Measurements from ENCODE around the gene CADPS2.

Gene CADPS2

DNA sequence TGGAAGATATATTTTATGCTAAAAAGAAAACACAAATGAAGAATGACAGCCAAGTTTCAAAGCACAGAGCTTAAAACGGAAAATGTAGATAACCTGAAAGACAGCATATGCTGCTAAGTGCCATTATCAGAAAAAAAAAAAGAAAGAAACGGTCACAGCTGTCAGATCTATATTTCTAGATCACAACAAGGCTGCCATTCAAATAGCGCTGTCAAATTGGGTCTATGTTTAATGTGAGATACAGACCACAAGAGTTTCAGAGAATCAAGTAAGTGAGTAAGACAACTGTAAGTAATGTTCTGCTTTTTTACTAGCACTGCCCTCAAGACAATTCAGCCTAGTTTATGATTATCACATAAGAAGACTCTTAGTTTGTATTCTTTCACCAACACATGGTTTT, 117.4 kb downstream of the CADPS2 start:
- no peak for DNase-seq (ENCODE audit: low read depth)

DNA sequence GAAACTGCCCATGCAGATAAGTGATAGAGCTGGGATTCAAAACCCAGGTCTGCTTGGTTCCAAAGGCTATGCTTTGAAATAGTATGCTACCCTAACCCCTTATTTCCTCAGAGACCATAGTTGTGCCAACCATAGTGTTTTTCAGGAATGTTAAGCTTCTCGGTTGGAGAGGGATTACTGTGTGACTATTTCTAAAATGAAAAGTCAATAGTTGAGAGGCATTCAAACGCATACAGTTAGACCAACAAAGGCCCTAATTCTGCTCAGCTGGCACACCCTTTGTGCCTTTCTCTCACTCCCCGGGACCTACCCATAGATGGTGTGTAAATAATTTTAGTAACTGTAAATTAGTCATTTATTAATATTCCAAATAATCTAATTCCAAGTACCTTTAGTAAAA, 118.9 kb downstream of the CADPS2 start:
- DNase-seq (ENCODE audit: low read depth), result no peak

DNA sequence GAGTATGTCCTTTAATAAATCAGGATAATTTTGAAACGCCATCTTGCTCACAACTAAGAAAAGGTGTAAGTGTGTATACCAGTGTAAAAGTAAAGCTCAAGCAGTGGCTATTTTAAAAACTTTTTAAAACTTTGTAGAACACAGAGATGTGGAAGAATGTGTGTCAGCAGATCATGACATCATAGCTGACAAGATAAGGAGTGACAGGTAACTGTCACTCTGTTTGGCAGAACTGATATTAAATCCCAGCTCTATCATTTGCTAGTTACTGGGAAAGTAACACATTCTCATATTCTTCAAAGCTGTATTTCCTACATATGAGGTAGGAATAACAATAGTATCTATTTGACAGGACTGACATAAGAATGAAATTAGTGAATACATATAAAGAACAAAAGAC, 119.7 kb downstream of the CADPS2 start:
- no peak for DNase-seq (ENCODE audit: low read depth)

DNA sequence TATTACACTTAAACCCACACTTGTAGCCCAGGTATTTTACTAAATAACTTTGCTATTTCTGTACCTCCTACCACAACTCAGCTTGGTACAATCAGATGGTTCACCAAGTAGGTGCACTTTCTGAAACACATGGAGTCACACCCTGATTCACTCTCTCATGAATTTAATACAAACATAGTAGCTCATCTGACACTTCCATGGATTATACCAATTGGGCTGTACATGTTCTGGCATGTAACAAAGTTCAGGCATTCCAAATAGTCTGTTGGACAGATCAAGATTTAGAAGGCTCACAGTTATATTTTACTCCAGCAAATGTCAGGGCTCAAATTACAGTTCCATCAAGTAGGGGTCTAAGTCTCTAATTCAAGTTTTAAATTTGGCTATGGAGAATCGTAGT, 121.4 kb downstream of the CADPS2 start:
- DNase-seq (ENCODE audit: low read depth), result no peak

DNA sequence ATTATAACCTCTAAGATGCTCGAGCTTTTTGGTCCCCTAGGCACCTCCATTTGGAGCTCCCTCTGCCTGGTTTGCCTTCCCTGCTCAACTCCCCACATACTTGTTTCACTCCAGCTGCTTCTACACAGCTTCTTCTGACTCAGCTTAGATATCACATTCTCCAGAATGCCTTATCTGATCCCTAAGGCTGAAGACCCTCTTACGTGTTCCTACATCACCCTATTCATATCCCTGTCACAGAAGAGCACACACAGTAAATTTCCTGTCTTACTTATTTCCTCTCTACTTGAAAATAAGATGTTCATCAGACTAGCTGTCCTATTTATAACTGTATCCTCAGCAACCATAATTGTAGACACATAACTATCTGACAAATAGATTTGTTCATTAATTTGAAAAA, 122.2 kb downstream of the CADPS2 start:
- DNase-seq (ENCODE audit: low read depth), result no peak

DNA sequence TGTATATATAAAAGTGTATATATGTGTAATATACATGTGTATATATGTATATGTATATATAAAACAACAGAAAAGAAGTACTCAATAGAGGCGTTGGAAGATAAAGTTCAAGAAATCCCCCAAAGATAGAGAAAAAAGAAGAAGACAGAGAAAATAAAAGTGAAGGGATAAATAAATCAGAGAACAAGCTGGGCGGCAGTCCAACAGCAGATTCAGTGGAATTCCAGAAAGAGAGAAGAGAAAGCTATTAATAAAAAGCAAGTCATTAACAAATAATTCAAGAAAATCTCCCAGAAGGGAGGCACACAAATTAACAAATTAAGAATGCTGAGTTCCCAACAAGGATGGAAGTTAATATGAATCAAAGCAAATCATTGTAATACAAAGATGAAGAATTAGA, 124.2 kb downstream of the CADPS2 start:
- no peak for DNase-seq (ENCODE audit: low read depth)

DNA sequence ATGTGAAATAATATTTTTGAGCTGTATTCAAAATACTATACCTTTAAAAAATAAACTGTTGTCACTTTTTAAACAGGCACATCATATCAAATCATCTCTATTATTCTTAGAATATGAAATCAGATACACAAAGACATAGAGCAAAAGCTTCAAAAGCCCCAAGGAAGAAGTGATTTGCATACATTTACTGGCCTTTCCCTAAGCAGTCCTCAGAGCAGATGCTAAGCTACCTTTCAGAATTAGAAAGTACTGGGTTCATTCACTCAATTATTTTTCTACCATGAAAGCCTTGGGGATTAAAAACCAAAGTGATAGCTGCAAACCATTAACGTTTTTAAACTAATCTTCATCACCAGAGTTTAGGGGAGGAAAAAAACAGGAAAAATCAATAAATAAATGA, 127.8 kb downstream of the CADPS2 start:
- no peak for DNase-seq (ENCODE audit: low read depth)

DNA sequence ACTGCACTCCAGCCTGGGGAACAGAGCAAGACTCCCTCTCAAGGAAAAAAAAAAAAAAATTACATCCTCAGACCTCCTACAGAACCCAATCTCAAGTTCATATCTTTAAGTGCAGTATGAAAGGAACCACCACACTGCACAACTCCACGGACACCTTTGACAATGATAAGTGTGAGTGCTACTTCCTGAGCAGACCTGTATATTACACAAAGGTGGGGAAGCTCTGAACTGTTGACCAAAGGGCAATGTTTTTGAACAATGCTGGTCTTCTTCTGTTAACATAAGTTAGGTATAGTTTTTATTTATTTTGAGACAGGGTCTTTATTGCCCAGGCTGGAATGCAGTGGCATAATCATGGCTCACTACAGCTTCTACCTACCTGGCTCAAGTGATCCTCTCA, 129.4 kb downstream of the CADPS2 start:
- DNase-seq (ENCODE audit: low read depth), result no peak

DNA sequence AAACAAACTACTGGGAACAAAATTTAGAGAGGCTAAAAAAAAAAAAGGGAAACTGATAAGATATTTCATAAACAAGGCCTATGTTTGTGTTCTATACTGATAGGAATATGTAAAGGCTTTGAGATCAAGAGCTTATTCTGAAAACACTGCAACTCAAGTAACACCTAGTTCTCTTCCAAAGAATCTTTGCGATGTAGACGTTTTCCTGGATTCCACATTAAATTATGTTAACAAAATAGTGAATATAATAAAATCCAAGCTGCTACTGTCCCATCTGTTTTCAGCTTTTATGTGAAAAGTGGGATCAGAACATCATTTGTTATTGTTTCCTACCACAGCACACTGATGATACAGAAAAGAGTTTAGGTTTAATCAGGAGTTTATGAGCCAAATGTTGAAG, 130.6 kb downstream of the CADPS2 start:
- DNase-seq (ENCODE audit: low read depth), result no peak

DNA sequence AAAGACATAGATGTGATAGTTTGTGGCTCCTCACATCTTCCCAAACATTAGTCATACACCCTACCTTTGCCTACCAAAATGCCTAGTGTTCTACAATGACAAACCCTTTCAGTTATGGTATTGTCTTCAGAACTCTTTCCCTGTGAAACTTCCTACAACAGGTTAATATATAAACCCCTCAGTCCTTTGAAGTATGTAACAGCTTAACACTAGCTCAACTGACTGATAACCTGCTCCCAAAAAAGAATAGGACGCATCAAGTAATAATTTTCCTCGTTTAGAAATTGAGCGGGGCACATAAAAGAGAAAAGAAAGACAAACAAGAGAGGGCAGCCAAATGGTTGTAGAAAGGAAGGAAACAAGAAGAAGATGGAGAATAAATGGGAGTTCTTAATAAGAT, 133.7 kb downstream of the CADPS2 start:
- no peak for DNase-seq (ENCODE audit: low read depth)

DNA sequence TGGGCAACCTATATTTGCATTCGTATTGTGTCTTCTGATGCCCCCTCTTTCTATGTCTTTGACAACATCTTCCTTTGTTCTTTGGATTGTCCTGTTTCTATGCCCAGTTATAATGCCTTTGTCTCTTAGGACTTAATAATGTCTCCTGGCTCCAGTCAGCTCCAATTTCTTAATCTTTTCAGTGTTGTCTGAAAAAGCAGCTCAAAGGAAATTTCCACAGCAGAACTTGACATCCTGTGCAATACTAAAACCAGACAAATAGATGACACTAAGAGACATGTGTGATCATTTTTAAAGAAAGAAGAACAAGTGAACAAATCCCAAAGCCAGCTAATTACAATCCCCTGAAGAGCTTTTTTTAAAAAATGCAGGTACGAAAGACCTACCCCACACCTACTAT, 135.9 kb downstream of the CADPS2 start:
- no peak for DNase-seq (ENCODE audit: low read depth)

DNA sequence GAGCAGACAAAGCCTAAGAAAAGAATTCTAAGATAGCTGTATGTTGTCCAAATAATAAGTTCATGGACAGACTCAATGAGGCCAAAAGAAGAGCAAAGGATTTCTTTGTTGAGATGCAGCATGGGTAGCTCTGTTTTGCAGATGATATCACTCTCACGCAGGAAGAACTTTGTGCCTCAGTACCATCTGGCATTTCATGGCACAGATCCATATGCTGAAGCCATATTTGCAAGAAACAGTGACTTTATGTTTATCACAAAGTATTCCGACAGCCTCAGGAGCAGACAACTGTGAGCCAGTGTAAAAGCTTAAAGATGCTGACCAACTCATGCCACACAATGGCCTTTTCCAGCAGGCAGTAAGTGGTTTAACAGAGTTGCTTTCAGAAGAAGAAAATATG, 138.1 kb downstream of the CADPS2 start:
- no peak for DNase-seq (ENCODE audit: low read depth)

DNA sequence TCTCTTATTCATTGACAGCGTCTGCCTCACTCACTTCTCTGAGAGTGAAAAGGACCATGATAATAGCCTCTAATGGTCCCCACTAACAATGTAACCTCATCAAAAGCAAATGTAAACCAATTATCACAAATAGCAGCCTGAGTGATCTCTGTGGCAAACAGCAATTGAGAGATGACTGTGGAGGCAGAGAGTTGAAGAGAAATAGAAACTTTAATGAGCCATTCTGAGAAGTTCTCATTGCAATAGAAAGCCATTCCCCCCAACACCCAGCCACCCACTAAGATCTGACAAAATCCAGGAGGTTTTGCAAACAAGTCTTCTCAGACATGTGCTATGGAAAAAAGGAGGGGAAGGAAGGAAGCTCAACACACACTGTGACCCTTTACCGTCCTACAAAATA, 139.3 kb downstream of the CADPS2 start:
- DNase-seq (ENCODE audit: low read depth), result no peak

DNA sequence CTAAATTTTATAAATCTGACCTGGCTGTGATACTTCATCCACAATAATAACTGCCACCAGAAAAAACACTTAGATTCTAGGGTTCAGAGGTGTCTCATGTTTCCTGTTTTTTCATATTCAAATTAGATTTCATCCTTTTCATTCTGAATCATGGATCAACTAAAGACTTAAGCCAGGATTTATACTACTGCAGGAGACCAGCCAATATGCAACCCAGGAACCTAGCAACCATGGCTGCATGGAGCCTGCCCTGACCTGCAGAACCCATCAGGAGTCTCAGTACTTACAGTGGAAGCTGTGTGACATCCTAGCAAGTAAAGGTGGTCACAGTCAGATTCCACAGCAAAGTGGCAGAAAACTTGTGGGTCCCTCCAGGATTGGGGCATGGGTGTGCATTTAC, 143.0 kb downstream of the CADPS2 start:
- DNase-seq (ENCODE audit: low read depth), result no peak

DNA sequence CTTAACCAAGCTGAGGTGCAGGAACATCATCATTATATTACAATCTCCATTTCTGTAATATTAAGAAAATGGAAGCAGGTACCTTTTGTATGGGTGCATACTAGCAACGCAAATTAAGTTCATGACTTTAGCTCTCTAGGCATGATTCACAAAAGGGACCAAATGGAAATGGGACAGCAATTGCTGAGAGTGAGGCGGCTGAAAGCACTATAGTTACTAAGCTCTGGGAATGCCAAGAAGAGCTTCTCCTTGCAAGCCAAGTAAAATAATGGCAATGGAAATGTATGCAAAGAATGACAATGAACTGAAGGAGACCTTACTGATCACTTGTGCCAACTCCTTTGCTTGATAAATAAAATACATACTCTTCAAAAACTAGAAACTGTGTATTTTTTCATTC, 147.3 kb downstream of the CADPS2 start:
- no peak for DNase-seq (ENCODE audit: low read depth)

DNA sequence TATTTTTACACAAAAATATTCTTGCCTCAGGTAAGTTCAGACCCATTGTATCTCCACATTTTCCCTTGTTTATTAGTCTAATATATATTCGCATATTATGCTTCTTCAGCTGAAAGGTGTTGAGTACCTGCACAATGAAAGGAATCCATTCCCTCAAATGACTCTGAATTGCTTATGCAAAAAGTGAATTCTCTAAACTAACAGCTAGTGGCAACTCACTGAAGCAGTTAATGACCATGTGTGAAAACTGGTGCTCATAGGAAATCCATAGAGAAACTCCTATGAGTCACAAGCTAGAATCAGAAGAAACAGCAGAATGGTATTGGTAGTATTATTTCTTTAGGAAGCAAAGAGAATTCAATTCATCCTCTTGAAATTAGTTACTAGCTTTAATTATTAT, 150.1 kb downstream of the CADPS2 start:
- DNase-seq (ENCODE audit: low read depth), result no peak

DNA sequence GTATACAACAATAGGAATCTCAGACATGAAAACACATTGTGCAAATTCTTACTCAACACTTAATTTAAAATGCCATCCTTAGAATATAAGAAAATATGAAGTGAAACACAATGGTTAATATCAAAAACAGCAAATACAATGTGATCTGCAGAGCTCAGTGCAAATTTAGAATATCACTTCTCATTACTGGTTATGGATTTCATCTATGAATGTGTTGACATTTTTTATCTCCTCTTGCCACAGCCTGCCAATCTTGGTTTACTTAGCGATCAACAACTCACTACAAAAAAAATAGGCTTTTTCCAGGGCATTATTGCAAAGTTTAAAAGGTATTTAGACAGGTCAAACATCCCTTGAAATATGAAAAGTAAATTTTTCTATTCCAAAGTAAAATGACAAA, 158.5 kb downstream of the CADPS2 start:
- no peak for DNase-seq (ENCODE audit: low read depth)

DNA sequence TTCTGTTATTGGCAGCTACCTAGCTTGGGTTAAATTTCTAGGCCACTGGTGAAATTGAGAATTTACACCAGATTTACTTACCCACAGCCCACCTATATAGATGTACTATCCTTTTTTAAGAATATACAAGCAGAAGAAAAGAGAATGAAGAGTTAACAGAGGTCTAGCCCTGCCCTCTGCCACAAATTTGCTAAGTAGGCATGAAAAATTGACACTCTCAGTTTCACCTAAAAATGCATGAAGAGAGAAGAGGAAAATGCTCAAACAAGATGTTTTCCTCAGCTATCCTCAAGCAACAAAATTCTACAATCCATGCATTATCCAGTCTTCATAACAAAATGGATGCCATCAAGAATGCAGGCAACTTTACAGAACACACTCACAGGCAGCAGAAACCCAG, 158.9 kb downstream of the CADPS2 start:
- DNase-seq (ENCODE audit: low read depth), result no peak

DNA sequence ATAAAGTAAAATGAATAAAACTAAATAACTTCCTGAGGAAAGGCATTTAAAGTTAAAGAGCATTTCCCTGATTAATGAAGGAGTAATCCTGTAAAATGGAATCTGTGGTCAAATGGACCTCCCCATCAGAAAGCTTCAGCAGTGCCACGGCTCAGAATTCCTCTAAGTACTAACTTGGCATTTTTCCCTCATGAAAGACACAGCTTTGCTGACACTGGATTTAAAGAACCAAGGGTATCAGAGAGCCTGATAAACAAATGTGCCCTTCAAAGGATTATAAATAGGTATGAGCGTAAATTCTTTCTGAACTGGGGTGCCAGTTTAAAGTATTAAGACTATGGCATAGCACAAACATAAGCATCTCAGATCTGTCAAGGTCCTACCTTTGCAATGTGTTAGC, 159.4 kb downstream of the CADPS2 start:
- DNase-seq (ENCODE audit: low read depth), result no peak

DNA sequence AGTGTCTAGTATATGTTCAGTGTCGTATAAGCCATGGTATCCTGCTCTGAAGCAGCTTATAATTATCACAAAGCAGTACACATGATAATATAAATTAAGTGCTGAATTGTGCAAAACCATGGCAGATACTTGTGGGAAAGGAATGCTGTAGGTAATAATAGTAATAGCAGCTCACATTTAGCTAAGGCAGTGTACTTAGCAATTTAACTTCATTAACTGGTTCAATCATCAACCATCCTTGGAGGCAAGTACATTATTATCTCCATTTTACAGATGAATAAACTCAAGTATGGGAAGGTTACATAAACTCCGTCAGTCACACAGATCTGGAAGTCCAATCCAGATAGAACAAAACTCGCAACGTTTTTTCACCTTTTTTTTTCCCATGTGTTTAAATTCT, 161.9 kb downstream of the CADPS2 start:
- no peak for DNase-seq (ENCODE audit: low read depth)

DNA sequence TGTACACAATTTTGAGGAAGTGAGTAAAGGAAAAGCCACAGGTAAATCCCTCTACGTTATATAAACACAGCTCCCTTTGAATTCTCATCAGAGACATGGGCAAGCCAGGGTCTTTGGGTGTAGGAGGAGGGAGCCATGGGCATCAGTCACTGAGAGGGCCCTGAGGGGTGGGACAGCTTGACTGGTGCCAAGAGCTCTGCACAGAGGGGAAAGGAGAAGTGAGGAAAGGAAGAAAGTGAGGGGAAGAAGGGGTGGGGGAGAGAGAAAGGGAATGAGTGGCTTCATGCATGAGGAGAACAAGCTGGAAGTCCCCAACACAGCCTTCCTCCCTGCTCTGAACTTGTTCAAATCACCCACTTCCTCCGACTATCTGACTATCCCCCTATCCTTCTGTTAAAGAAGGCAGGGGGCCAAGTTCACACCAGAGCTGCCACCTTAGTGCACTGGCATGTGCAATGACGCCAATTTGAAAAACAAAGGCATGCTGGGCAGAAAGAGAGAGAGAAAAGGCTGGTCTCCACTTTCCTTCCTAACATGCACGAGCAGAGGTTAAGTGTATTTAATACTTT, 167.2 kb downstream of the CADPS2 start:
- no peak for DNase-seq (ENCODE audit: low read depth)

DNA sequence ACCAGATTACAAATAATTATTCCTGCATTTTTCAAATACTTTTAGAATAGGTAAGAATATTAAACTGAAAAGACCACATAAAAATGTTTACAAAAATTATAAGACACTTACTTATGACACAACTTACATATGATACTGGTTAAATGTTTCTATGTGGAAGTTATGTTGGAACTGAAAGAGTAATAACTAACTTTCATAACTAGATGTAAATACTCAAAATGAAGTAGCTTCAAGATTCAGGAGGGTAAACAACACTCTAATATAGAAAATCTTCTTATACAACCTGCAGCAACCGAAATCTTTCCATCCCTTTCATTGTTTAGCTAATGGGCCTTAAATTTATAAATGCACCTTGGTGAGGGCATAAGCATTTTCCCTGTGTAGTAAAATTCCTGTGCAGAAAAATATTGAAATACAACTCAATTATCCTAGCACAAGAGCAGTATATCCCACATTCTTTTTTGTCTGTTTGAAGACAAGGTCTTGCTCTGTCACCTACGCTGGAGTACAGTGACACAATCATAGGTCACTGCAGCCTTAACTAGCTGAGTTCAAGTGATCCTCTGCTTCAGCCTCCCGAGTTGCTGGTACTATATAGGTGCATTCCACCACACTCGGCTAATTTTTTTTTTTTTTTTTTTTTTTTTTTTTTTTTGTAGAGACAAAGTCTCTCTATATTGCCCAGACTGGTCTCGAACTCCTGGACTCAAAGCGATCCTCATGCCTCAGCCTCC, 168.7 kb downstream of the CADPS2 start:
- DNase-seq (ENCODE audit: low read depth), result no peak

DNA sequence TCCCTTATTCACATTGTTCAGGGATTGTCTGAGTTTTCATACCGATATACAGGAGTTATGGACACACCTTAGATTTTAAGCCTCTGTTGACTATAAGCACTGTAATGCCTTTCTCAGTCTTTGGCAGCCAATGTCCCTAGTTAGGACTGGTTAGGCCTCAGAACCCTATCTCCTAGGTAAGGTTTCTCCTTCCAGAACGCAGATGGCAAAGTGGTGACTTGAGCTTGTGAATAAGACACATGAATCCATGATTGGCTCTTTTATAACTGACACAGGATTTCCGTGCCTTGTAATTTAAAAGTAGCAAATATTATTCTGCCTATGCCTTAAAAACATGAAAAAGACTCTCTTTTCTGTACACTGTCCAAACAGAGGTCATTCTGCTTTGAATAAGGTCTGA, 171.1 kb downstream of the CADPS2 start:
- no peak for DNase-seq (ENCODE audit: low read depth)

DNA sequence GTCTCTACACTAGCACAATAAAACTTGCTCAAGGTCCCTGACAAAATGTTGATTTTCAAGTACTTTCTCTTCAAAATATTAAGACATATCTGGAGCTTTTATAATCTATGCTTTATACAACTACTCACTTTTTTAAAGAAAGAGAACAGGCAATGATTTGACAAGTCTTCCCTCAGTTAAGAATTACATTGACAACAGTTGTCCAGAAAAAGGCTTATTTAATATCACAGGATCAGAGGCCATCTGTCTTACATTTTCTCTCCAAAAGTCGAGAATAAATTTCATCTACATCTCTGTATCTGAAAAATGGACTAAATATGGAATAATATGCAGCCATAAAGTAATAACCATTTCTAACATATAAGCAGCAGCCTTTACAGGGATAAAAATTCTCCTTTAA, 175.3 kb downstream of the CADPS2 start:
- DNase-seq (ENCODE audit: low read depth), result no peak

Data from GM04504 (cell line).